GM19239 (cell line): Measurements from ENCODE around the gene BICDL2.
"Not testable (repeated sequence)": the region's sequence is repeated elsewhere in the genome, so short reads cannot be mapped to it uniquely, and the experiment has no call there.

Source experiments
- DNase-seq: peaks from one replicate; pipeline ENCODE4 v3.0.0; 2011; ENCODE audit warnings: low spot score; ENCODE audit not compliant: insufficient read length
- FAIRE-seq: peaks from 2 replicates; lab custom pipeline; 2011; peaks lifted over from hg19 to GRCh38; lab: Jason Lieb, UNC

BICDL2 gene

DNA sequence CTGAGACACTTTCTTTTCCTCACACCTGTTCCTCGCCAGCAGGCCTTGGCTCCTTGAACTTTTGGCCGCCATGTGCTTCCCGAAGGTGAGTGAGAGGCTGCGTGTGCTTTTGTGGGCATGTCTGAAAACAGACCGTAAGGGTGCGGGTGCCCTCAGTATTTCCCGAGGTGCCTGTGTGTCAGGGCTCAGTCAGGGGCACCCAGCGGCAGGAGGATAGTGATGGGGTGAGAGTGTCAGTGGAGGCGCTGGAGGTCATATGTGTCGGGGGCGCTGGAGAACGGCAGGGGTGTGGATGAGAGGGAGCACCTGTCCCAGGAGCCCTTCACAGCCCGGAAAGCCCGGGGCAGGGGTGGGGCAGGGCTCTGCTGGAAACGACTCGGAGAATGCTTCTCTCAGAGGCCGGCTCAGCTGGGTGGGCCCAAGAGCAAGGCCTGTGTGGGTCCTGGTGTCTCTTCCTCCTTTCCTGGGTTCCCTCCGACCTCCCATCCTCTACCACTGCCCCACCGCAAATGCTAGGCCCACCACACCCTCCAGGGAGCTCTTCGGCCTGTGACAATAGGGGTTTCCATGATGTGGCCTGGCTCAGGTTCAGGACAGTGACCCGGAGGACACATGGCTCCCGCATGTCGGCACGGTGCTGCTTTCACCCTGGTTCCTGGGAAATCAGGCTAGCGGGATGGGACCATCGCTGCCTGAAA lies 29.1 kb upstream of the BICDL2 start:
- no peak for FAIRE-seq
- DNase-seq = no peak

DNA sequence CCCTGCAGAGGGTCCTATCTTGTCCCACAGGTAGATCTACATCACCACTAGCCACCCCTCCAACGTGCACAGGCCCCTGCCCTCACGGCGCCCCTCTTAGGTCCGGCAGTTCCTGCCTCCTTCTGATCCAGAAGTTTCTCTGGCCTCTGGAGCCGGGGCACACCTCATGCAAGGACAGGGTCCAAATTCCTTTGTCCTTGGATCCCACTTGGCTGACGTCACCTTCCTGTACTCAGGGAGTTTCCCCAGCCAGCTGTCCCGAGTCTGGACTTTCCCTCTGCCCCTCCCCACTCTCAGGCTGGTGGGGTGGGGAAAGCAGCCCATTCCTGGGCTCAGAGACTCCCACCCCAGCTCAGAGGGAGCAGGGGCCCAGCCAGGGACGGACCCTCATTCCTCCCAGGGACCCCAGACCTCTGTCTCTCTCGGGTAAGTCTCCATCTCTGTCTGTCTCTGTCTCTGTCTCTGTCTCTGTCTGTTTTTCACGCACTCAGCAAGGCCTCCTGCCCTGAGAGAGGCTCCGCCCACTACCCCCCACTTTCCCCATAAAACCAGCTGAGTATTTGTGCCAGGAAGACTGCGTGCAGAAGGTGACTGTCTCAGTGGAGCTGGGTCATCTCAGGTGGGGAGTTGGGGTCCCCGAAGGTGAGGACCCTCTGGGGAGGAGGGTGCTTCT lies 28.5 kb upstream of the BICDL2 start, which contains the start of gene IL32:
IL32 (plus strand) TSS at position 572 of the 673 bp plus-strand sequence. CDS start 172 bp downstream, outside the sequence.
- DNase-seq = no peak
- FAIRE-seq = peak; percentile 11

- no peak for FAIRE-seq
- DNase-seq = no peak
Measured at GRCh38 chr16:3063625-3064386, 27.1 kb upstream of the BICDL2 start.

- no peak for FAIRE-seq
- no peak for DNase-seq
Measured at GRCh38 chr16:3062553-3062952, 25.8 kb upstream of the BICDL2 start.

- FAIRE-seq (no peak), DNase-seq (no peak)
Measured at GRCh38 chr16:3060339-3061127, 23.8 kb upstream of the BICDL2 start.

GRCh38 chr16:3059723-3060242 lies 23.0 kb upstream of the BICDL2 start:
- FAIRE-seq (no peak), DNase-seq (no peak)

- DNase-seq = peak; percentile 92
- peak; percentile 11 for FAIRE-seq
Measured at GRCh38 chr16:3059041-3059722, 22.4 kb upstream of the BICDL2 start.

DNA sequence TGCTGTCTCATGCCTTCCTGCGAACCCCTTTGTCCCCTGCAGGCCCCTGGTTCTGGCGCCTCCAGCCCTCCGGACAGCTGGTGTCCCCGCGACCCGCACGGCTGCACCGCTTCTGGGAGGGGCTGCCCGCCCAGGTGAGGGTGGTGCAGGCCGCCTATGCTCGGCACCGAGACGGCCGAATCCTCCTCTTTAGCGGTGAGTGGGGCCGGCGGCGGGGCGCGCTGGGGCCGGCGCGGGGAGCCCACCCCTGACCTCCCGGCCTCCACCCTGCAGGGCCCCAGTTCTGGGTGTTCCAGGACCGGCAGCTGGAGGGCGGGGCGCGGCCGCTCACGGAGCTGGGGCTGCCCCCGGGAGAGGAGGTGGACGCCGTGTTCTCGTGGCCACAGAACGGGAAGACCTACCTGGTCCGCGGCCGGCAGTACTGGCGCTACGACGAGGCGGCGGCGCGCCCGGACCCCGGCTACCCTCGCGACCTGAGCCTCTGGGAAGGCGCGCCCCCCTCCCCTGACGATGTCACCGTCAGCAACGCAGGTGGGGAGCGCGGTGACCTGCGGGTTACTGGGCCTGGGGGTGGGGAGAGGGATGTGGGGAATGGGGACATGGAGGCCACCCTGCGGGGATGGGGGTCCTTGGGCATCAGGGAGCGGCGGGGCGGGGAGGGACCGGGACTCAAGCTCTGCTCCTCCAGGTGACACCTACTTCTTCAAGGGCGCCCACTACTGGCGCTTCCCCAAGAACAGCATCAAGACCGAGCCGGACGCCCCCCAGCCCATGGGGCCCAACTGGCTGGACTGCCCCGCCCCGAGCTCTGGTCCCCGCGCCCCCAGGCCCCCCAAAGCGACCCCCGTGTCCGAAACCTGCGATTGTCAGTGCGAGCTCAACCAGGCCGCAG lies 21.6 kb upstream of the BICDL2 start:
- FAIRE-seq (peak; percentile 52), DNase-seq (peak; percentile 62)

DNA sequence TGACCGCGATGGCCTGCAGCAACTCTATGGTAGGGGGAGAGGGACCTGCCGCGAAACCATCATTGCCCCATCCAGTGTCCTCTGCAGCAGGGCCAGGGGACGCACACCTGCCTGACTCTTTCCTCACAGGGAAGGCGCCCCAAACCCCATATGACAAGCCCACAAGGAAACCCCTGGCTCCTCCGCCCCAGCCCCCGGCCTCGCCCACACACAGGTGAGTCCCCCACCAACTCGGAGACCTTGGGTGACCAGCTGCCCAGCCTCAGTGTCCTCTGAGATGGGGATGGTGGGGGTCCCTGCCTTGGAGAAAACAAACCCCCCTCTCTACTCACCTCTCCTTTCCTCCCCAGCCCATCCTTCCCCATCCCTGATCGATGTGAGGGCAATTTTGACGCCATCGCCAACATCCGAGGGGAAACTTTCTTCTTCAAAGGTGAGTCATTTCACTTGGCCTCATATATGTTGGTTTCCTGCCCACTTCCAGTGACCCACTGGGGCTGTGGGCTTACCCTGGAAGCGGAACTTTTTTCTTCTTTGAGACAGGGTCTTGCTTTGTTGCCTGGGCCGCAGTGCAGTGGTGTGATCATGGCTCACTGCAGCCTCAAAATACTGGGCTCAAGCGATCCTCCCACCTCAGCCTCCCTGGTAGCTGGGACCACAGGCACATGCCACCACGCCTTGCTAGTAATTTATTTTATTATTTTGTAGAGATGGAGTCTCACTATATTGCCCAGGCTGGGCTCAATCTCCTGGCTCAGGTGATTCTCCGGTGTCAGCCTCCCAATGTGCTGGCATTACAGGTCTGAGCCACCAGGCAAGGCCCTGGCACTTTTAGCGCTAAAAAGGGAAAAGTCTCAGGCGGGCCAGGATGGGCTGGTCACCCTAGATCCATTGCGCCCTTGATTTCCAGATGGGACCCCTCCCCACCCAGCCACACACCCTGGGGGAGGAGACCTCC lies 20.7 kb upstream of the BICDL2 start:
- DNase-seq (no peak), FAIRE-seq (no peak)

GRCh38 chr16:3056336-3057180 lies 19.8 kb upstream of the BICDL2 start:
- DNase-seq (no peak), FAIRE-seq (no peak)

- DNase-seq = not testable (repeated sequence)
- peak; percentile 11 for FAIRE-seq
Measured at GRCh38 chr16:3055734-3056115, 19.0 kb upstream of the BICDL2 start.

DNA sequence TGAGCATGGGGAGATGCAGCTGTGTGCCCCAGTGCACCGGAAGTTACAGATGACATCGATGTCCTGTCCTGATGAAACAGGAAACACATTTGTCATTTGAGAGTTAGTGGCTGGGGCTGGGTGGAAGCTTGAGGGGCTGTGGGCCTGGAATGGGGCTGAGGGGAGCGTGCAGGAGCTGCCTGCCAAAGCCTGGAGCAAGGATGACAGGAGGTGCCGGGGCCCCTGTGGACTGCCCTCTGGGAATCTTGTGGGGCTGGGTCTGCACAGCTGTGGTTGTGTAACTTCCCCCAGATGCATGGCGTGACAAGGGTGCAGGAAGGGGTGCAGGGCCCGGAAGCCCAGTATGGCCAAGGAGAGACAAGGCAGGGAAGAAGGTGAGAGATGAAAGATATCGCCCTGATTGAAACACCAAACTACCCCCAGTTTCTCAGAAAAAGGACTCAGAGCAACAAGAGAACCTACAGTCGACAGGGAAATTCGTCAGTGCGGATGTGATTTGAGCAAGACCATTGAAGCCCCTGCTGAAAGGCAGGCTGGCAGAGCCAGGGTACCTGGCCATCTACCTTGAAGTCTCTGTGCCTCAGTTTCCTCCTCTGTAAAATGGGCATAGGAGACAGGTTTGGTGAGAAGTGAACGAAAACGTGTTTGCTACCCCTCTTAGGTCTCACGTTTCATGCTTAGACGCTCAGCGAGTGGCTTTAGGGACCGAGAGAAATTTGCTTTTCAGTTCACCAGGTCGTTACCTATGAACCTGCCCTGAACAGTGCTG lies 18.4 kb upstream of the BICDL2 start:
- DNase-seq (no peak), FAIRE-seq (peak; percentile 68)

GRCh38 chr16:3053330-3053710 lies 16.6 kb upstream of the BICDL2 start:
- not testable (repeated sequence) for DNase-seq
- peak; percentile 86 for FAIRE-seq

GRCh38 chr16:3052571-3053329 lies 16.0 kb upstream of the BICDL2 start:
- not testable (repeated sequence) for FAIRE-seq, DNase-seq

DNA sequence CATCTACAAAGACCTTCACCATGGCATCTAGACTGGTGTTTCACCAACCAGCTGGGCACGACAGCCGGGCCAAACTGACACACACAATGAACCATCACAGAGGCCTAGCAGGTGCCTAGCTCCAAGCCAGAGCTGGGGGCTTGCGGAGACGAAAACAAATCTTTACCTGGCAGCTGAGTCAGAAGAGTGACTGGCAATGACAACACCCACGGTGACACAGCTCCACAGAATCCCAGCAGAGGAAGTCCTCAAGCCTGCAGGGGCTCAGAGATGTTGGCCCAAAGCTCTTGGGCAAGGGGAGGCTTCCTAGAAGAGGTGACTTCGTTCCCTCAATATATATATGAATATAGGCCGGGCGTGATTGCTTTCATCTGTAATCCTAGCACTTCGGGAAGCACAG lies 14.8 kb upstream of the BICDL2 start:
- no peak for FAIRE-seq
- no peak for DNase-seq
